CD4-positive, CD25-positive, alpha-beta regulatory T cell (primary cell): ENCODE measurements around the gene ILKAP. TPM values are rescaled to one million over a fixed set of nuclear protein-coding genes. Genes with fewer than 3 reads are reported as not detected.

ENCODE experiments used
- ATAC-seq, 2 donors: fragments of 150-1000 bp; cut with Tn5 transposase; one replicate each; pipeline ENCODE4 v1.10.0; 2021; ENCODE audit warnings: low read depth in 2 of 2, moderate number of reproducible peaks in 2 of 2, moderate library complexity in 1 of 2
- DNase-seq, 3 donors: peaks; one replicate each; pipeline versions ENCODE4 v3.0.0 to v3.0.0-alpha.2; 2012 to 2022; ENCODE audit warnings: mixed read lengths in 1 of 3
- H3K27ac ChIP-seq: one replicate; pipeline ENCODE4 v1.7.0; 2013; ENCODE audit warnings: mild to moderate bottlenecking, low read length; ENCODE audit not compliant: insufficient read depth, poor library complexity, severe bottlenecking
- H3K27me3 ChIP-seq: one replicate; pipeline ENCODE4 v1.7.0; 2013; ENCODE audit warnings: low read length; ENCODE audit not compliant: control insufficient read depth, insufficient read depth
- H3K36me3 ChIP-seq: one replicate; pipeline ENCODE4 v1.7.0; 2013; ENCODE audit warnings: mild to moderate bottlenecking, low read length, moderate library complexity; ENCODE audit not compliant: control insufficient read depth, insufficient read depth
- H3K4me1 ChIP-seq: 2 replicates; pipeline ENCODE4 v1.7.0; 2013; ENCODE audit warnings: mild to moderate bottlenecking, low read length; ENCODE audit not compliant: insufficient read depth, control insufficient read depth, poor library complexity, severe bottlenecking
- H3K4me3 ChIP-seq: one replicate; pipeline ENCODE4 v1.7.0; 2013; ENCODE audit warnings: low read depth, mild to moderate bottlenecking, low read length, moderate library complexity
- H3K9me3 ChIP-seq, 2 experiments: 1 replicate in 1 of 2; 2 replicates in 1 of 2; pipeline ENCODE4 v1.7.0; 2013; ENCODE audit warnings: low read length in 2 of 2, mild to moderate bottlenecking in 1 of 2, moderate library complexity in 1 of 2; ENCODE audit not compliant: control insufficient read depth in 2 of 2
- H3K27ac Mint-ChIP-seq, 3 donors: one replicate each; pipeline ENCODE4 v1.8.0; 2020 to 2022; ENCODE audit warnings: mild to moderate bottlenecking in 3 of 3, mixed read lengths in 3 of 3, moderate library complexity in 2 of 3
- H3K27me3 Mint-ChIP-seq: one replicate; pipeline ENCODE4 v1.8.0; 2022; ENCODE audit warnings: mild to moderate bottlenecking, mixed read lengths
- H3K36me3 Mint-ChIP-seq: one replicate; pipeline ENCODE4 v1.8.0; 2020; ENCODE audit warnings: mixed read lengths
- H3K4me1 Mint-ChIP-seq, 4 donors: one replicate each; pipeline ENCODE4 v1.8.0; 2020 to 2022; ENCODE audit warnings: mixed read lengths in 4 of 4, mild to moderate bottlenecking in 1 of 4
- H3K4me3 Mint-ChIP-seq, 4 donors: one replicate each; pipeline ENCODE4 v1.8.0; 2020 to 2022; ENCODE audit warnings: mild to moderate bottlenecking in 4 of 4, mixed read lengths in 4 of 4, moderate library complexity in 3 of 4
- H3K9me3 Mint-ChIP-seq, 7 donors: one replicate each; pipeline ENCODE4 v1.8.0; 2020 to 2022; ENCODE audit warnings: mixed read lengths in 7 of 7, mild to moderate bottlenecking in 3 of 7, moderate library complexity in 2 of 7
- polyA plus RNA-seq, 4 donors: library from polyadenylated mRNA; unstranded; fragments of 300-500 nt; fragmentation: Illumina TruSeq; gene quantifications; one replicate each; pipeline ENCODE4 v1.2.3, GENCODE V29; 2021
- total RNA-seq: library from RNA; stranded (reverse); gene quantifications from one replicate; pipeline ENCODE4 v1.2.3, GENCODE V29; 2022

Gene ILKAP
- total and polyA plus RNA-seq, 5 donors from 2014 or later: 39.7 to 122 (median 50.7) TPM

- Mint-ChIP-seq H3K9me3 (peaks cover 0 to 2% (median 0%) of the 10 kb centered on the region in 7 donors), H3K4me1 (peaks cover 0 to 5% (median 1%) of the 10 kb centered on the region in 4 donors), H3K36me3 (no peaks in the 10 kb centered on the region), H3K27me3 (no peaks in the 10 kb centered on the region), H3K27ac (no peak overlapping the region), H3K4me3 (no peak overlapping the region)
- Histone ChIP-seq H3K9me3 (no peaks in the 10 kb centered on the region), H3K36me3 (no peaks in the 10 kb centered on the region), H3K27me3 (no peaks in the 10 kb centered on the region), H3K4me3 (no peak overlapping the region), H3K27ac (no peak overlapping the region), H3K4me1 (no peaks in the 10 kb centered on the region)
- DNase-seq (no peak), ATAC-seq (no peak)
Measured at GRCh38 chr2:238145851-238146250, 57.6 kb downstream of the ILKAP start.

GRCh38 chr2:238145046-238145445 lies 58.4 kb downstream of the ILKAP start:
- ATAC-seq (no peak), DNase-seq (no peak)
- Histone ChIP-seq H3K27ac (no peak overlapping the region), H3K36me3 (no peaks in the 10 kb centered on the region), H3K27me3 (no peaks in the 10 kb centered on the region), H3K4me1 (no peaks in the 10 kb centered on the region), H3K9me3 (no peaks in the 10 kb centered on the region), H3K4me3 (no peak overlapping the region)
- no peak overlapping the region for H3K27ac Mint-ChIP-seq
- no peaks in the 10 kb centered on the region for H3K36me3 Mint-ChIP-seq
- no peaks in the 10 kb centered on the region for H3K27me3 Mint-ChIP-seq
- peaks cover 0 to 2% (median 0%) of the 10 kb centered on the region in 7 donors for H3K9me3 Mint-ChIP-seq
- H3K4me1 Mint-ChIP-seq: peaks cover 0 to 5% (median 1%) of the 10 kb centered on the region in 4 donors
- no peak overlapping the region for H3K4me3 Mint-ChIP-seq

- no peaks in the 10 kb centered on the region for H3K36me3 ChIP-seq
- no peaks in the 10 kb centered on the region for H3K27me3 ChIP-seq
- Mint-ChIP-seq H3K27me3 (no peaks in the 10 kb centered on the region), H3K9me3 (peaks cover 0 to 2% (median 0%) of the 10 kb centered on the region in 7 donors), H3K36me3 (no peaks in the 10 kb centered on the region), H3K27ac (no peak overlapping the region), H3K4me1 (peaks cover 0 to 5% (median 1%) of the 10 kb centered on the region in 4 donors), H3K4me3 (no peak overlapping the region)
- no peak for DNase-seq
- H3K4me1 ChIP-seq: peaks cover 4% of the 10 kb centered on the region
- no peak overlapping the region for H3K4me3 ChIP-seq
- no peak for ATAC-seq
- H3K27ac ChIP-seq: no peak overlapping the region
- H3K9me3 ChIP-seq: no peaks in the 10 kb centered on the region
Measured at GRCh38 chr2:238144262-238144661, 59.2 kb downstream of the ILKAP start.

- Mint-ChIP-seq H3K9me3 (peaks cover 0 to 2% (median 0%) of the 10 kb centered on the region in 7 donors), H3K27ac (no peak overlapping the region), H3K27me3 (no peaks in the 10 kb centered on the region), H3K4me3 (no peak overlapping the region), H3K36me3 (no peaks in the 10 kb centered on the region), H3K4me1 (peaks cover 0 to 5% (median 1%) of the 10 kb centered on the region in 4 donors)
- Histone ChIP-seq H3K27me3 (no peaks in the 10 kb centered on the region), H3K36me3 (no peaks in the 10 kb centered on the region), H3K4me3 (no peak overlapping the region), H3K4me1 (peaks cover 6% of the 10 kb centered on the region), H3K9me3 (no peaks in the 10 kb centered on the region), H3K27ac (no peak overlapping the region)
- DNase-seq (no peak), ATAC-seq (no peak)
Measured at GRCh38 chr2:238143239-238143951, 60.1 kb downstream of the ILKAP start.

GRCh38 chr2:238142382-238143205 lies 60.9 kb downstream of the ILKAP start:
- H3K27me3 Mint-ChIP-seq: no peaks in the 10 kb centered on the region
- DNase-seq (no peak), ATAC-seq (no peak)
- no peak overlapping the region for H3K27ac Mint-ChIP-seq
- peaks cover 0 to 2% (median 0%) of the 10 kb centered on the region in 7 donors for H3K9me3 Mint-ChIP-seq
- H3K4me1 Mint-ChIP-seq: peaks cover 0 to 5% (median 1%) of the 10 kb centered on the region in 4 donors
- peaks cover 6% of the 10 kb centered on the region for H3K4me1 ChIP-seq
- H3K27me3 ChIP-seq: no peaks in the 10 kb centered on the region
- no peak overlapping the region for H3K27ac ChIP-seq
- H3K9me3 ChIP-seq: no peaks in the 10 kb centered on the region
- no peak overlapping the region for H3K4me3 Mint-ChIP-seq
- H3K36me3 Mint-ChIP-seq: no peaks in the 10 kb centered on the region
- H3K4me3 ChIP-seq: no peak overlapping the region
- no peaks in the 10 kb centered on the region for H3K36me3 ChIP-seq

GRCh38 chr2:238141541-238142318 lies 61.8 kb downstream of the ILKAP start:
- no peak for ATAC-seq
- no peaks in the 10 kb centered on the region for H3K36me3 Mint-ChIP-seq
- Histone ChIP-seq H3K4me3 (no peak overlapping the region), H3K4me1 (peaks cover 6% of the 10 kb centered on the region), H3K9me3 (no peaks in the 10 kb centered on the region), H3K27ac (no peak overlapping the region), H3K36me3 (no peaks in the 10 kb centered on the region), H3K27me3 (no peaks in the 10 kb centered on the region)
- H3K27me3 Mint-ChIP-seq: no peaks in the 10 kb centered on the region
- DNase-seq: no peak
- no peak overlapping the region for H3K4me3 Mint-ChIP-seq
- peaks cover 0 to 2% (median 0%) of the 10 kb centered on the region in 7 donors for H3K9me3 Mint-ChIP-seq
- peaks cover 0 to 5% (median 1%) of the 10 kb centered on the region in 4 donors for H3K4me1 Mint-ChIP-seq
- H3K27ac Mint-ChIP-seq: no peak overlapping the region

- Mint-ChIP-seq H3K4me1 (peaks cover 0 to 5% (median 1%) of the 10 kb centered on the region in 4 donors), H3K36me3 (no peaks in the 10 kb centered on the region), H3K4me3 (no peak overlapping the region), H3K9me3 (peaks cover 0 to 2% (median 0%) of the 10 kb centered on the region in 7 donors), H3K27me3 (no peaks in the 10 kb centered on the region), H3K27ac (no peak overlapping the region)
- Histone ChIP-seq H3K27ac (no peak overlapping the region), H3K36me3 (no peaks in the 10 kb centered on the region), H3K4me1 (peaks cover 6% of the 10 kb centered on the region), H3K9me3 (no peaks in the 10 kb centered on the region), H3K4me3 (no peak overlapping the region), H3K27me3 (no peaks in the 10 kb centered on the region)
- ATAC-seq: no peak
- no peak for DNase-seq
Measured at GRCh38 chr2:238140721-238141540, 62.6 kb downstream of the ILKAP start.
